Measurements from ENCODE around the gene TNNC2.
"Not testable (repeated sequence)": the region's sequence is repeated elsewhere in the genome, so short reads cannot be mapped to it uniquely, and the experiment has no call there.

Gene TNNC2

DNA sequence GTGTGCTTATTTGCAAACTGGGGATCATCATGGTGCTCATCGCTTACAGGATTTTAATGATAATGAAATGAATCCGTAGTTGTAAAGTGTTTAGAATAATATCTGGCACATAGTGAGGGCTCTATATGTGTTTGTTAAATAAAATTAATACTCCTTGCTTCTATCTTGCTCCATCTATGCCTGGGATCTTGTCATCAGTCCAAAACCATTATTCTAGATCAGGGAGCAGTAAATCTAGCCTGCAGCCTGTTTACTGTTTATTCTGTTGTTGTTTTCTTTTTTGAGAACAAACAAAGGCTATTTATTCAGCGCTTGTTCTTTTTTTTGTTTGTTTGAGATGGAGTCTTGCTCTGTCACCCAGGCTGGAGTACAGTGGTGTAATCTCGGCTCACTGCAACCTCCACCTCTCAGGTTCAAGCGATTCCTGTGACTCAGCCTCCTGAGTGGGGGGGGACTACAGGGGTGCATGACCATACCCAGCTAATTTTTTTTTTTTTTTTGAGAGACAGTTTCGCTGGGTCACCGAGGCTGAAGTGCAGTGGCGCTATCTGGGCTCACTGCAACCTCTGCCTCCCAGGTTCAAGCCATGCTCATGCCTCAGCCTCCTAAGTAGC is 22.0 kb upstream of the TNNC2 start:
- DNase-seq (ENCODE audit: low spot score) = no peak

DNA sequence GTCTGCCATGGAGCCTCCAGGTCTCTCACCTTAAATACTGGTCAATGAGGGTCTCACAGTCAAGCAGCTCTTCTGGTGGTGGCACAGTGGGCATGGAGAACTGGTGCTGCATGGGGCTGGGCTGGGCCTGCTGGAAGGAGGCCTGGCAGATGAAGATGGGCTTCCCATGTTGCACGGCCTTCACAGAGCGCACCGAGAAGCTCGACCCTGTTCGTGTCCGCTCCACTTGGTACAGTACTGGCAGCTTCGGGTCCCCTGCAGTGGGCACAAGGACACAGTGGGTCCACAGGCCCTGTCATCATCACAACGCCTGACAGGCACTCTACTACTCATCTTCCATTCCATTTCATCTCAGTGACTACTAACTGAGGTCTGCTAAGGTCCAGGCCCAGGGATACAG is 21.3 kb upstream of the TNNC2 start:
- no peak for DNase-seq (ENCODE audit: low spot score)

DNA sequence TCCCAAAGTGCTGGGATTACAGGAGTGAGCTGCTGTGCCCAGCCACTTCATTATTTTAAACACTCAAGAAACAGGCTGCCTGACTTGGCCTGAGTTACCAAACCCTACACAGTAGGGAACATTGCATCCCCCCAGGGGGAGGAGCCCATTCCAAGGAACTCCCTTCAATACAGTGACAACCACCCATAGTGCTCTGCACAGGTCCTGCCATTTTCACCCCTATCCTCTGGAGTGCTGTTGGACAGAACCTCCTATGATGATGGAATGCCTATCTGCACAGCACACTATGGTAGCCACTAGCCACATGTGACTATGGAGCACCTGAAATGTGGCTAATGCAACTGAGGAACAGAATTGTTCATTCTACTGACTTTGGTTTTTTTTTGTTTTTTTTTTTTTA is 18.3 kb upstream of the TNNC2 start:
- DNase-seq (ENCODE audit: low spot score) = no peak

DNA sequence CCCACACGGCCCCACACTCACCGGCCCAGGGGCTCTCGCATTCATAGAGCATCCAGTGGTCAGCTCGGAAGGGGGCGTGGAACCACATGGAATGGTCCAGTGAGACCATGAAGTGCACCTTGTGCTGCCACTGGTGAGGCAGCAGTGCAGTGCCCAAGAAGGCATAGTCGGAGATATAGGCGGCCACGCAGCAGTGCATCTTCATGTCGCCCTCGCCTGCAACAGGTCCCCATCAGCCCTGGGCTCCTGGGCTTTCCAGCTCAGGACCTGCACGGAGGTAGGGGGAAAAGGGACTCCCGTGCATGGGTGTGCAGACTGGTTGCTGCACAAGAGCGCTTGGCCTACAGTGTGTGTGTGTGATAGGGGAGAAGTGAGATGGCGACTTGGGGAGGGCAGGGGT is 16.4 kb upstream of the TNNC2 start:
- DNase-seq (ENCODE audit: low spot score) = no peak

DNA sequence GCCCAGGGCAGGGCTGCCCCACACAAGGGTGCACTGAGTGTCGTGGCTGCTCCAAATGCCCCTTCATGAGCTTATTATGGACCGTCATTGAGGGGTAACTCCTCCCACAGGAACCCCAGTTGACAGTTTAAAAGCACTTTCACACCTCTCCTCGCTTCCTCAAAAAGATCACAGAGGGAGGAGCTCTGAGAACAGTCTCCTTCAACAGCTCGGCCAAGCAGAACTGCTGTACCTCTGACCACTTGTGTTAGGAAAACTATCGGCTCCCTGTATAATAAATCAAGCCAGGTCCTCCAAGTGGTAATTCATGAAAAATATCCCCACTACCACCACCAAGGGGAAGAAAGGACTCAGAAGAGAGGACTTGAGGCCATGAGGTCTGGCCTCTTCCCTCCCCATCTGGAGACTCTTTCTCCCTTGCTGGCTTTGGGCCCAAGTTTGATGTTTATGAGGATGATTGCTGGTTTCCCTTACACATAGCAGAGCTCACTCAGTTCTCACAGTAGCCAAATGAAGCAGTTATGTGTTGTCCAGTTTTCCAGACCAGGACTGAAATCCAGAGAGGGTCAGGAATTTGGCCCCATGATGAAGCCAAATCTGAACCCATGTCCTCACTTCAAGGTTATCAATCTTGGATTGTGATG is 15.2 kb upstream of the TNNC2 start:
- no peak for DNase-seq (ENCODE audit: low spot score)

DNA sequence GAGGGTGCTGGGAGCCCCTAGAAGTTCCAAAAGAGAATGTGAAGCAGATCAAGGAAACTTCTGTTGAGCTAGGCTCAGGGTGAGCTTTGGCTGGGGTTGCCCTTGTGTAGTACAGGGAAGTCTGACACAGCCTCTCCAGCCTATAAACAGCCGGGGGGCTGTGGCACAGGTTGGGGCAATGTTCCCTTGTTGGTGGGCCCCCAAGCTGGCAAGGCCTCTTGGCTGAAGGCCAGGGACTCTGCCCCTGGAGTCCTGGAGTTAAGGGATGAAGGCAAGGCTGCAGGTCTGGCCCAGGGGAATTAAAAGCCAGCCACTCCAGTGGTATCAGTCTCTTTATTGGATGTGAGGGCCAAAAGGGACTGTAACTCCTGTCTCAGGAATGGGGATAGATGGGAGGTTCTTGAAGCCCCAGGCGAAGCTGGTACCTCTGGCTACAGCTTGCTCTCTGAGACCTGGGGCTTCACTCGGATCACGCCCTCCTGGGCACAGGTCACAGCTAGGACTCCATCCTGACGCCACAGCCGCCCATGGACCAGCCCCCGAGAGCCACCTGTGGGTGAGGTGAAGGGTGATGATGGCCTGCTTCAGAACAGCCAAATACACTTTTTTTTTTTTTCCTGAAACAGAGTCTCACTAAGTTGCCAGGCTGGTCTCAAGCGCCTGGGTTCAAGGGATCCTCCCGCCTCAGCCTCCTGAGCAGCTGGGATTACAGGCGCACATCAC is 14.5 kb upstream of the TNNC2 start:
- DNase-seq (ENCODE audit: low spot score) = no peak

DNA sequence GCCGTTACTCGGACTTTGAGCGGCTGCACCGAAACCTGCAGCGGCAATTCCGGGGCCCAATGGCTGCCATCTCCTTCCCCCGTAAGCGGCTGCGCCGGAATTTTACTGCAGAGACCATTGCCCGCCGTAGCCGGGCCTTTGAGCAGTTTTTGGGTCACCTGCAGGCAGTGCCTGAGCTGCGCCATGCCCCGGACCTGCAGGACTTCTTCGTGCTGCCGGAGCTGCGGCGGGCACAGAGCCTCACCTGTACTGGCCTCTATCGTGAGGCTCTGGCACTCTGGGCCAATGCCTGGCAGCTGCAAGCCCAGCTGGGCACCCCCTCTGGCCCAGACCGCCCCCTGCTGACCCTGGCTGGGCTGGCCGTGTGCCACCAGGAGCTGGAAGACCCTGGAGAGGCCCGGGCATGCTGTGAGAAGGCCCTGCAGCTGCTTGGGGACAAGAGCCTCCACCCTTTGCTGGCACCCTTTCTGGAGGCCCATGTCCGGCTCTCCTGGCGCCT is 13.6 kb upstream of the TNNC2 start:
- no peak for DNase-seq (ENCODE audit: low spot score)

DNA sequence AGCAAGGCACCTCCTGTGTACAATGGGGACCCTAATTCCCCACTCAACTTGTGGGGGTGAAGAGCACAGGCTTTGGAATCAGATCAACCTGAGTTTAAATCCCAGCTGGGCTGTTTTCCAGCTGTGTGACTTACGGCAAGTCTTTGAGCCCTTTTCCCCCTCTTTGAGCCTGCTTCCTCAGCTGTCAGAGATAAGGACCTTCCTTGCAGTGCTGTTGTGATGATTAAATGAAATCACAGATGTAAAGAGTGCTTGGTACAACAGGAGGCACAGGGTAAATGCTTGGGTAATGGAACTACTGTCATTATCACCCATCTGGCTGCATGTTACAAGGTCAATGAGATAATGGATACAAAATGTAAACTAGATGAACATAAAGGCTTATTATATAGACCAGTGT is 9.7 kb upstream of the TNNC2 start:
- DNase-seq (ENCODE audit: low spot score) = no peak

DNA sequence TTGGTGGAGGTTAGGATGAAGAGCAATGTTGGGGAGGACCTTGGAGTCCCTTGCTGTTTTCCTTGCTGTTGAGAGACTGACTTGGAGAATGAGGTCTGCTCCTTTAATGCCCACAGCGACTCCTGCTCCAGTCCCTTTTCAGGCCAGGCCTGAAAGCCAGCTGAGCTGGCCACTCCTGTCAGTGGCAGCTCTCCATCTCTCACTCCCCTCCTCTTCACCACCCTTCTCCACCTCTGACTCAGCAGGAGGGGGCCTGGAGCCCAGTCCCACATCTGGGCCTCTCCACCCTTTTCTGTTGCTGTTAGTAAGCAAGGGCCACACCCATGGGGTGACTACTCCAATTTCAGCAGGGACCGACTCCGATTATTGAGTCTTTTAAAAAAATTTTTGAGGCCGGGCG is 8.7 kb upstream of the TNNC2 start:
- no peak for DNase-seq (ENCODE audit: low spot score)

DNA sequence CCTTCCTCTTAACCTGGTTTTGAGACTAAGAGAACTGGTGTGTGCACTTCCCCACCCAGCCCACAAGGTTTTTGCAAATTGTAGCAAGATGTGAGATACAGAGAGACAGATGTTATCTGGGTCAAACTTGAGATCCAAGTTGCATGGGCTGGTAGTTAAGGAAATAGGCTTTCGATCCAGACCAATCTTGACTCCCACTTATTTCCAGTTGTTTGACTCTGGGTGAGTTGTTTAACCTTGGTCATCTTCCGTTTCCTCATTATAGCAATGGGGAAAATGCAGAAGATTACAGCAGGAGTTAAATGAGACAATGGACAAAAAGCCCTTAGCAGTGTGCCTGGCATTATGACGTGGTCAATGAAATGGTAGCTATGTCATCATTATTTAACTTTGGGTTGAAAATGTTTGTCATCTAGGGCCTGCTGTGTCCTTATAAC is 8.2 kb upstream of the TNNC2 start:
- no peak for DNase-seq (ENCODE audit: low spot score)

DNA sequence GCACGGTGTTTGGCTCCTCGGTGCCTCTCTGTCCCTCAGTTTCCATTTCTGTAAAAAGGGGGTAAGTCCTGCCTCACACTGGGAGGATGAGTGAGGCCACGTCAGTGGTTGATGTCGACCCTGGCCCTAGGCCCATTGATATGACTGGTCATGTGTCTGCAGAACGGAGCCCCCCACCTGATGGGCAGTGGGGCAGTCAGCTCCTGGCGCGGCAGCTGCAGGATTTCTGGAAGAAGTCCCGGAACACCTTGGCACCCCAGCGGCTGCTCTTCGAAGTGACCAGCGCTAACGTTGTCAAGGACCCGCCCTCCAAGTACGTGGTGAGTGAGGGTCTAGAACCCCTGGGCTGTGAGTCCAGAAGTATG is 7.7 kb upstream of the TNNC2 start:
- DNase-seq (ENCODE audit: low spot score) = no peak

DNA sequence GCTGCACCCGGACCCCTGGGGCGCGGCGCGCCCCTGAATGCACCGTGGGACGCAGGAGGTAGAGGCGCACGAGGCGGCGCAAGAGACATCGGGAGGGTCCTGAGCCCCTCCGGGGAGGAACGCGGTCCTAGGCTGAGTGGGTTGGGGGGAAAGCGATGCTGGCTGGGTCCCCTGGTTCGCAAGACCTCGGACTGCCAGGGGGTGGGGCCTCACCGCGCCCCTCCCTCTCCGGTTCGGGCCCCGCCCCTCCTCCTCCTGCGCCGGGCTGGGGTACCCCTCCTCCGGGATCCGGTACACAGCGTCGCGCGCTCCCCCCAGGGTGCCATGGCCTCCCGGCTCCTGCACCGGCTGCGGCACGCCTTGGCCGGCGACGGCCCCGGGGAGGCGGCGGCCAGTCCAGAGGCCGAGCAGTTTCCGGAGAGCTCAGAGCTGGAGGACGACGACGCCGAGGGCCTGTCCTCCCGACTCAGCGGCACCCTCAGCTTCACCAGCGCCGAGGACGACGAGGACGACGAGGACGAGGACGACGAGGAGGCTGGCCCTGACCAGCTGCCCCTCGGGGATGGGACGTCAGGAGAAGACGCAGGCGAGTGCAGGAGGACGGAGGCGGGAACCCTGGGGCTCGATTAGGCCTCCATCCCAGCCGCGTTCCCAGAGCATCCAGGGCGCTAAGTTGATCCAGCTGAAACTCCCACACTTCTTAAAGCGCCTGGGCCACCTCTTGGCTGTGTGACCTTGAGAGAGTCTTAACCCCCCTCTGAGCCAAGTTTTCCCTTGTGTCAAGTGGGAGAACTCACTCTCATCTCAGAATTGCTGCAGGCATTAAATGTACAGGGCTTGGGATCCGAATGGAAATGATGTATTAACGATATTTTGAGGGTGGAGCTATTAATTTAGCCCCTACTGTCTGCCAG is 7.0 kb upstream of the TNNC2 start:
- DNase-seq (ENCODE audit: low spot score) = peak; percentile 45

DNA sequence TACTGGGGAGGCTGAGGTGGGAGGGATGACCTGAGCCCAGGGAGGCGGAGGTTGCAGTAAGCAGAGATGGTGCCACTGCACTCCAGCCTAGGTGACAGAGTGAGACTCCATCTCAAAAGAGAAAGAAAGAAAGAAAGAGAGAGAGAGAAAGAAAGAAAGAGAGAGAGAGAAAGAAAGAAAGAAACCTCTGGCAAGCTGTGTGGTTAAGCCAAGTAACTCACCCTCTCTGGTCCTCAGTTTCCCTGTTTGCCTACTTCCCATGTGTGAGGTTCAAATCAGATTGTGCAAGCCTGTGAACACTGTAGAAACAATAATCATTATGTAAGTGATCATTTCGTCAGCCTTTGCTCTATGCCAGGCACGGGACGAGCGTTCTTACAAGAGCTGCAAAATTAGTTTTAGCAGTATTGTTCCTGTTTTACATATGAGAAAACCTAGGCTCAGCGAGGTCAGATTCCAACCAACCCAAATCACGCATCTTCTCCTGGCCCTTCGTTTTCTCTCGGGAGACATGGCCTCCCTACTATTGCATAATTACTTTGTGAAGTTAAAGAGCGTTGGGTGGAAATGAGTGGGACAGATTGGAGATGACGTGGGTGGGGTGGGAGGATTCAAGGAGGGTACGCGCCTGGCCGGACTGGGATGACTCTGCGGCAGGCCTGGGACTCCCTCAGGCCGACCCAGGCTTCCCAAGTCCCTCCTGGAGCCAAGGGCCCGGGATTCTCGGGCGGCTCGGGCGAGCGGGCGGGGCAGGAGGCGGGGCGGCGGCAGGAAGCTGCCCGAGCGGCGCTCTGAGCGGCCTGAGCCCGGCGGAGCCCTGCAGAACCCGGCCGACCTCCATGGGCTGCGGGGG is 6.1 kb upstream of the TNNC2 start, which contains the start of gene SNX21:
Gene SNX21, plus strand, starts transcription at position 770 of the 853 bp plus-strand sequence. CDS start 121 bp downstream, outside the sequence.
- DNase-seq (ENCODE audit: low spot score) = peak; percentile 40

DNA sequence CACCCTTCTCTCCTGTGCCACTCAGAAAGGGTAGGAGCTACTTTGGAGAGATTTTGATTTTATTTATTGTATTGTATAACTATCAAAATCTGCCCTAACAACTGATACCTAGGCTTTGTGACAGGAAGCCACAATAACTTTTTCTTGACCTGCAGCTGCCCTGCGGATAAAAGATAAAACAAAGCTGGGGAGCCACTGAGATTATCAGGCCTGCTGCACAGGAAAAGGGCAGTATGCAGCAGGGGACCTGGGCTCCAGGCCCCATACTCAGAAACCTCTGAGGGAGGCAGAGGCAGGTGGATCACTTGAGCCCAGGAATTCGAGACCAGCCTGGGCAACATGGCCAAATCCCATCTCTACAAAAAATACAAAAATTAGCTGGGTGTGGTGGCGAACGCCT is 5.5 kb upstream of the TNNC2 start:
- no peak for DNase-seq (ENCODE audit: low spot score)

DNA sequence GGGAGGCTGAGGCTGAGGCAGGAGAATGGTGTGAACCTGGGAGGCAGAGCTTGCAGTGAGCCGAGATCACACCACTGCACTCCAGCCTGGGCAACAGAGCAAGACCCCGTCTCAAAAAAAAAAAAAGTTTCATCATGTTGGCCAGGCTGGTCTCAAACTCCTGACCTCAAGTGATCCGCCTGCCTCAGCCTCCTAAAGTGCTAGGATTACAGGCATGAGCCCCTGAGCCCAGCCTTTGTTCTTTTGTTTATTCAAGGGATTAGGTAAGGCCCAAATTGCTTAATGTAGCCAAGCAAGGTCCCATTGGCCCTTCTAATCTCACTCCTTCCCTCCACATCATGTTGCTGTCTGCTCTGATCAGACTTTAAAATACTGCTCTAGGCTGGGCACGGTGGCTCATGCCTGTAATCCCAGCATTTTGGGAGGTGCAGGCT is 2.6 kb upstream of the TNNC2 start:
- DNase-seq (ENCODE audit: low spot score) = not testable (repeated sequence)

DNA sequence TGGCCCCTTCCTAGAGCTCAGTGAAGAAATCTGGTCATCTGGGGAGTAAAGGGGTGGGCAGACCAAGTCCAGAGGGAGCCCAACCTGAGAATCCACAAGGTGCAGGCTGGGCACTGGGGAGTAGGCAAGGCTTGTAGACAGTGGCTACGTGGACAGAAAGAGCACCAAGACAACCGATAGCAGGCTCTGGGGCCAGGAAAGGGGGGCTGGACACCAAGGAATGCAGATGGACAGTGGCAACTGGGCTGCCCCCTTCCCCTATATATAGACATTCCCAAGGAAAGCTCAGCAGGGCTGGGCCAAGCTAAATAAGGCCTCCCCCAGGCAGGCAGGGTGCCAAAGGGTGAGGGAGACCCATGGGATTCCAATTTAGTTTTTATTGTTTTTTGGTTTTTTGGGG is 1.5 kb upstream of the TNNC2 start:
- no peak for DNase-seq (ENCODE audit: low spot score)

DNA sequence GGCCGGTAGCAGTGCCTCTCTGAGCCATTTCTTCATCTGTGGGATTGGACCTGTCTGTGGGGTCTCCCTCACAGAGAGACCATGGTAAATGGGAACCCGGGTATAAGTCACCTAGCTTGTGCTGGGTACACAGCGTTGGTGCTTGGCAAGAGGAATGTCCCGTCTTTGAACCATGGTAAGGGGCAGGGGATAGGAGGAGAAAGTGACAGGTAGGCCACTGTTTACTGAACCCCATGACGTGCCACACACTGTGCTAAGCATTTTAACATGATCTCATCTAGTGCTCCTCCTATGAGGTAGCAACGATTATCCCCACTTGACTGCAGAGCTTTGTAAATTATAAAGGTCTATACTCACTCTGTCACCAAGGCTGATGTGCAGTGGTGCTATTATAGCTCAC is 600 bp upstream of the TNNC2 start:
- no peak for DNase-seq (ENCODE audit: low spot score)

DNA sequence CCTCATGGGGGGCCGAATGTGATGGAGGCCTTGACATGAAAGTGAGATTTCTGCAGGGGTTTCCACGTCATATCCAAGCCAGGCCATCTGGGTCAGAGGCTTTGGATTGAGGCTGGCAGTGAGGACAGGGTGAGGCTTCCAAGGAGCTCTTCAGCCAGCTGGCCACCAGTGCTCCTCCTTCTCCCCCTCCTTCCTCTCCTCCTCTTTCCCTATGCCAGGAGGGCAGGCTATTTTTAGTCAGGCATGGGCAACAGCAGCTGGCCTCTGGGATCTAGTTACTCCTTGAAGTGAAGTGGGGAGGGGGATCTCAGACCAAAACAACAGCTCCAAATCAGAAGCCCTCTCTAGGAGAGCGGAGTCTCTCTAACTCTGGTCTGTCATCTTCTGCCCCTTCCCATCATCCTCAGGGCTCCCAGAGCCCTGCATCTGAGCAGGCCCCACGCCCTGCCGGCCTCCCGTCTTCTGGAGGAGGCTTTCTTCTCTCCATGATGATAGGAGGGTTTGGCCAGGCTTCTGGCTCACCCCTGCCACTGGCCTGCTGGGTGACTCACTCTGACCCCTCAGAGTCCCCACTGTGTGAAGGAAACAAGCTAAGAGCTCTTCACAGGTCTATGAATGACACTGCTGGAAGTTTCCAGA is 612 bp downstream of the TNNC2 start:
- no peak for DNase-seq (ENCODE audit: low spot score)

DNA sequence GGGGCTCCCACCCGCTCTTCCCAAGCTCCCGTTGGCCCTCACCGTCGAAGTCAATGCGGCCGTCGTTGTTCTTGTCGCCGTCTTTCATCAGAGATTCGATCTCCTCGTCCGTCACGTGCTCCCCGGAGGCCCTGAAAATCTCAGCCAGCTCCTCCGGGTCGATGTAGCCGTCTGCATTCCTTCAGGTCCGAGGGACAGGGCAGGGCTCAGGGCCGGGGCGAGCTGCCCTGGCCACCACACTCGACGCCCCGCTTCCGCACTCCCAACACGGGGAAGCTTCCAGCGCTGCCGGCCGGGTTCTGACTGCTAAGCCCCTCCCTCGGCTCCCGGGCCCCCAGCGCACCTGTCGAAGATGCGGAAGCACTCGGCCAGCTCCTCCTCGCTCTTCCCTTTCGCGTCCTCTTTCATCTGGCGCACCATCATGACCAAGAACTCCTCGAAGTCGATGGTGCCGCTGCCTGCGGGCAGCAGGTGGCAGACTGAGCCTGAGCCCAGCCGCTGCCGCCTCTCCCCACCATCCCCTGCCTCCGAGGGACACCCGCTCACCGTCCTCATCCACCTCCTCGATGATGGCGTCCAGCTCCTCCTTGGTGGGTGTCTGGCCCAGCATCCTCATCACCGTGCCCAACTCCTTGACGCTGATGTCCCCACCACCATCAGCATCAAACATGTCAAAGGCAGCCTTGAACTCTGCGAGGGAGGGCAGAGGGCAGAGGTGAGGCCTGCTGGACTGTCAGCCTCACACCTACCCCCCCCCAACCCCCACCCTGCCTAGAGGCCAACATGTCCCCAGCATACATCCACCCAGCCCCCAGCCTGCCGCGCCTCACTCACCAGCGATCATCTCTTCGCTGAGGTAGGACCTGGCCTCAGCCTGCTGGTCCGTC is 2.9 kb downstream of the TNNC2 start:
- no peak for DNase-seq (ENCODE audit: low spot score)

DNA sequence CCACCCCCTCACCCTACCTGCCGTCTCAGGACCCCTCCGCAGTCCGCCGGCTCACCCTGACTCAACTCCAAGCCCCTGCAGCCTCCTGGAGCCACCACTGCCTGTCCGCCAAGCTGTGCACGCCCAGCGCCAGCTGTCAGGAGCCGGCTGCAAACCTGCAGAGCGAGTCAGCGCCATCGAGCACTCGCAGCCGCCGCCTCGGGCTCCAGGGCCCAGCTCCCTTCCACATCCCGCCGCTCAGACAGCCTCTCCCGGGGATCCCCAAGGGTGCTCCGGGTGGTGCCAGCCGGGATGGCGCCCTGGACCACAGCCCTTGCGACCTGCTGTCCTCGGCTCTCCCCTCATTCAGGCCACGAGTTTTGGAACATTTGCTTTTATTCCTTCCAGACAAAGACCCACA is 4.3 kb downstream of the TNNC2 start:
- DNase-seq (ENCODE audit: low spot score) = no peak
